Measurements from ENCODE around the gene PNPT1.

Gene PNPT1

DNA sequence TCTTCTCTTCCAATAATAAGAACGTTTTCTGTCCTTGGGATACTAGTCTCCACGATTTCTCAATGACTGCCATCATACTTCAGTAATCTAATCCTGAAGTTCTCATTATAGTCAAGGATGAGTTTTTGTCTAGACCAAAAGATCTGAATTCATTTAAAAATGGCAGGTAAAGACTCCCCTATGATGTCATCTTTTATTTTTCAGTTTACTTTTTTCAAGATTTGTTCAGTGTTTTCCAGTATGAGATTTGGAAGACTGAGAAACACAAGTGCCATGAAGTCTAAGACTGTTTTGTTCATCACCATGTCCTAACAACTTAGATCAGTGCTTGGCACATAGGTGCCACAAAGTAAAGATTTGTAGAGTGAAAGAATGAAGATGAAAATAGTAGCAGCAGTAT, 40.4 kb downstream of the PNPT1 start:
- H3K27ac ChIP-seq = no peak overlapping the region
- no peak for TF ChIP-seq ZFX (IDR thresholded peaks at IDR 0.05)
- TF ChIP-seq, protein P1, sequence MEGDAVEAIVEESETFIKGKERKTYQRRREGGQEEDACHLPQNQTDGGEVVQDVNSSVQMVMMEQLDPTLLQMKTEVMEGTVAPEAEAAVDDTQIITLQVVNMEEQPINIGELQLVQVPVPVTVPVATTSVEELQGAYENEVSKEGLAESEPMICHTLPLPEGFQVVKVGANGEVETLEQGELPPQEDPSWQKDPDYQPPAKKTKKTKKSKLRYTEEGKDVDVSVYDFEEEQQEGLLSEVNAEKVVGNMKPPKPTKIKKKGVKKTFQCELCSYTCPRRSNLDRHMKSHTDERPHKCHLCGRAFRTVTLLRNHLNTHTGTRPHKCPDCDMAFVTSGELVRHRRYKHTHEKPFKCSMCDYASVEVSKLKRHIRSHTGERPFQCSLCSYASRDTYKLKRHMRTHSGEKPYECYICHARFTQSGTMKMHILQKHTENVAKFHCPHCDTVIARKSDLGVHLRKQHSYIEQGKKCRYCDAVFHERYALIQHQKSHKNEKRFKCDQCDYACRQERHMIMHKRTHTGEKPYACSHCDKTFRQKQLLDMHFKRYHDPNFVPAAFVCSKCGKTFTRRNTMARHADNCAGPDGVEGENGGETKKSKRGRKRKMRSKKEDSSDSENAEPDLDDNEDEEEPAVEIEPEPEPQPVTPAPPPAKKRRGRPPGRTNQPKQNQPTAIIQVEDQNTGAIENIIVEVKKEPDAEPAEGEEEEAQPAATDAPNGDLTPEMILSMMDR (conservative IDR thresholded peaks at IDR 0.05) = no peak

DNA sequence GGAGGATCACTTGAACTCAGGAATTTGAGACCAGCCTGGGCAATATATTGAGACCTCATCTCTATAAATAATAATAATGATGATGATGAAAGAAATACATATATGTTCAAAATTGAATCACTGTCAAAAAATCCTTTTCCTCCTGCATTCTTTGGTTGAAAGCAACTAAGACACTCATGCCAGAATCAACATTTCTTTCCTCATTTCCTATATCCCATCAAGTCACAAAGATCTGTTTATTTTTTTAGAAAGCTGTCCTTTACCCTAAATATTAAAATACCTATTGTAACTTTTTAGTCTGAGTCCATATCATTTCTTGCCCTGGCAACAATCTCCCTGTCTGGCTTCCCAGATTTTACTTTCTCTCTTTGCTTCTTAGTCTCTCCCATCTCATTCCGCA, 44.4 kb downstream of the PNPT1 start:
- no peak overlapping the region for H3K27ac ChIP-seq
- TF ChIP-seq, protein P1 (conservative IDR thresholded peaks at IDR 0.05) = no peak
- no peak for TF ChIP-seq ZFX (IDR thresholded peaks at IDR 0.05)

DNA sequence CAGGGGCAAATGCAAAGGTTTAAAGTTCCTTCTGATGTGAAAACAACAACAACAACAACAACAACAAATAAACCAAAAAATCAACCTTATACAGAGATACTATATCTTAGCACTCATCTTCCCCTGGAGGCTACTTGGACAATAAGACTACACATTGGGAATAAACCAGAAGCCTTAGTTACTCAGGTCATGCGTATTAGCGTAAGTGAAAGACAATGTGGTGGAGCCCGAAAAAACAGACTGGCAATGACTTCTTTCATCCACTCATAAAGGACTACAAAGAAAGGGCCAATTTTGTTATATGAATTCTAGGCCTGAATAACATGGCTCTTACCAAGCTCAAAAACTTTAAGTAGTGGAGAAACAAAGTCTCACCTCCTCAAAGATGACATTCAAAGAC, 56.8 kb downstream of the PNPT1 start:
- TF ChIP-seq, protein P1 (conservative IDR thresholded peaks at IDR 0.05) = no peak
- TF ChIP-seq ZFX (IDR thresholded peaks at IDR 0.05) = no peak
- H3K27ac ChIP-seq = no peak overlapping the region

DNA sequence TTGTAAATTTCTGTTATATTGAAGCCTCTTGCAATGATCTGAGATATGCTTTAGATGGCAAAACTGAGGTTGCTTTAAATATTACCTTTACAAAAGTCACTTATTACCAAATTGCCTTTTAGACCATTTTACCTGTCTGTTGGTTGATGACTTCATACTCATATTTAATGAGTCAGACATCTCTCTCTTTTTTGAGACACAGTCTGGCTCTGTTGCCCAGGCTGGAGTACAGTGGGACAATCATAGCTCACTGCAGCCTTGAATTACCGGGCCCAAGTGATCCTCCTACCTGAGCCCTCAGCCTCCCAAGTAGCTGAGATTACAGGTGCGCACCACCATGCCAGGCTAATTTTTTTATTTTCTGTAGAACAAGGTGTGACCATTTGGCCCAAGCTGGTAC, 64.7 kb downstream of the PNPT1 start:
- H3K27ac ChIP-seq = no peak overlapping the region
- TF ChIP-seq, protein P1 (conservative IDR thresholded peaks at IDR 0.05) = no peak
- TF ChIP-seq ZFX (IDR thresholded peaks at IDR 0.05) = no peak

DNA sequence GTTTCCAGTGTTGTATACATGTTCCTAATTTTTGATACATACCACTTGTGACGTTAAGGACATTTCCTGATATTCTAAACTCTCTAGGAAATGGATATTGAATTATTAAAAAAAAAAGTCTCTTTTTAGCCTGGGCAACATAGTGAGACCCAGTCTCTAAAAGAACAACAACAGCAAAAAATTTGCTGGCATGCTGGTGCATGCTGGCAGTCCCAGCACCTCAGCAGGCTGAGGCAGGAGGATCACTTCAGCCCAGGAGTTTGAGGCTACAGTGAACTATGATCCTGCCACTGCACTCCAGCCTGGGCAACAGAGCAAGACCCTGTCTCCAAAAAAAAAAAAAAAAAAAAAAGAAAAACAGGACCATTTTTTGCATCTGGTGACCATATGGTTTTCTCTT, 65.7 kb downstream of the PNPT1 start:
- H3K27ac ChIP-seq = no peak overlapping the region
- no peak for TF ChIP-seq ZFX (IDR thresholded peaks at IDR 0.05)
- TF ChIP-seq, protein P1 (conservative IDR thresholded peaks at IDR 0.05) = no peak

DNA sequence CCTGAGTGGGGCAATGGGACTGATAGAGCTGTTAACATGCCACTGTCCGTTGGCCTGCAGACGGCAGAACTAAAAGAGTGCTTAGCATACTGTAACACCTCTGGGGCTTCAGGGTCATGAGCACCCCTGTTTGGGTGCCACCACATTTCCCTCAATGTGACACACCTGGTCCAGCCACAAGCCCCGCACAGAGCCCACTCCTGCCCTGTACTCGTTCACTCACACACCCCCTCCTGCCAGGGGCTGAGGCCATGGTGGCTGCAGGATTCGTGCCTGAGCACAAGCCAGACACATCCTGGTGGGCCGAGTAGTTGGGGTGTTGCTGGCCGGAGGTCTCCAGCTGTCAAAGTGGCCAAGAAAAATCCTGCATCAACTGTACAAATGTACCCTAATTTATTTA, 71.8 kb downstream of the PNPT1 start:
- TF ChIP-seq ZFX (IDR thresholded peaks at IDR 0.05) = no peak
- TF ChIP-seq, protein P1 (conservative IDR thresholded peaks at IDR 0.05) = no peak
- H3K27ac ChIP-seq = no peak overlapping the region

DNA sequence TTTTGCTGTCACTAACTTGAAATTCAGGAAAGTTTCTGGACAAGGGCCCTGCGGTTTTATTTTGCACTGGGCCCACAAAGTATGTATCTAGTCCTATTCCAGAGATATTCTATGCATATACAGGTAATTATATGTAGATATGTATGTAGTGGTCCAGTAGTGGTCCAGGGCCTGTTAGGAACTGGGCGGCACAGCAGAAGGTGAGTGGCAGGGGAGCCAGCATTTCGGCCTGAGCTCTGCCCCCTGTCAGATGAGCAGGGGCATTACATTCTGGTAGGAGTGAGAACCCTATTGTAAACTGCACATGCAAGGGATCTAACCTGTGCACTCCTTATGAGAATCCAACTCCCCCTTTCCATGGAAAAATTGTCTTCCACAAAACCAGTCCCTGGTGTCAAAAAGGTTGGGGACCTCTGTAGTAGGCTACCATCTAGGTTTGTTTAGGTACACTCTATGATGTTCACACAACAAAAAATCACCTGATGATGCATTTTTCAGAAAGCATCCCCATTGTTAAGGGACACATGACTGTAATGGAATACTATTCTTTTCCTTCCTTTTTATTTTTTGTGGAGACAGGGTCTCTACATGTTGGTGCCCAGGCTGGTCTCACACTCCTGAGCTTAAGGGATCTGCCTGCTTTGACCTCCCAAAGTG, 73.4 kb downstream of the PNPT1 start:
- H3K27ac ChIP-seq = no peak overlapping the region
- TF ChIP-seq, protein P1 (conservative IDR thresholded peaks at IDR 0.05) = peak; percentile 39
- no peak for TF ChIP-seq ZFX (IDR thresholded peaks at IDR 0.05)

Measured in C4-2B (cell line).